Measurements from ENCODE around the gene CD200R1L.
"Not testable (repeated sequence)": the region's sequence is repeated elsewhere in the genome, so short reads cannot be mapped to it uniquely, and the experiment has no call there.

CD200R1L gene

GRCh38 chr3:112856537-112856936 lies 9.9 kb upstream of the CD200R1L start:
- no peak for TF ChIP-seq CTCF (IDR thresholded peaks at IDR 0.05; ENCODE audit: extremely low read depth, missing control alignments)
- no peak for DNase-seq (ENCODE audit: low spot score)

GRCh38 chr3:112855883-112856282 lies 9.2 kb upstream of the CD200R1L start:
- no peak for DNase-seq (ENCODE audit: low spot score)
- no peak for TF ChIP-seq CTCF (IDR thresholded peaks at IDR 0.05; ENCODE audit: extremely low read depth, missing control alignments)

- DNase-seq (ENCODE audit: low spot score): not testable (repeated sequence)
Observed at GRCh38 chr3:112855074-112855473, 8.4 kb upstream of the CD200R1L start.

GRCh38 chr3:112848196-112848595 lies 1.5 kb upstream of the CD200R1L start:
- no peak for DNase-seq (ENCODE audit: low spot score)
- TF ChIP-seq CTCF (IDR thresholded peaks at IDR 0.05; ENCODE audit: extremely low read depth, missing control alignments): no peak

GRCh38 chr3:112847692-112848091 lies 1.0 kb upstream of the CD200R1L start:
- no peak for DNase-seq (ENCODE audit: low spot score)

GRCh38 chr3:112845772-112846171 lies 892 bp downstream of the CD200R1L start:
- DNase-seq (ENCODE audit: low spot score): no peak
- TF ChIP-seq CTCF (IDR thresholded peaks at IDR 0.05; ENCODE audit: extremely low read depth, missing control alignments): no peak

More at GRCh38 chr3:112847692-112848091, 1.0 kb upstream of the CD200R1L start:
- no peak for TF ChIP-seq CTCF (IDR thresholded peaks at IDR 0.05; ENCODE audit: extremely low read depth, missing control alignments)

- no peak for DNase-seq (ENCODE audit: low spot score)
- no peak for TF ChIP-seq CTCF (IDR thresholded peaks at IDR 0.05; ENCODE audit: extremely low read depth, missing control alignments)
Observed at GRCh38 chr3:112829046-112829445, 17.6 kb downstream of the CD200R1L start.
